NCI-H146 treated with DMSO at 0.1 percent for 48 hours (cell line): Measurements from ENCODE around the gene MALSU1.

ENCODE experiments used
- DNase-seq: peaks from one replicate; lab custom pipeline; 2025; ENCODE audit not compliant: unreplicated experiment; lab: John Stamatoyannopoulos, UW

The MALSU1 gene

GRCh38 chr7:23358152-23358674 is 59.1 kb downstream of the MALSU1 start:
- DNase-seq: no peak
